Erythroblast (primary cell): Measurements from ENCODE around the gene OR14J1.

ENCODE experiments used
- GATA1 ChIP-seq: IDR thresholded peaks from 2 replicates; pipeline ENCODE4 v1.6.1; 2011; ENCODE audit warnings: low read depth, mild to moderate bottlenecking, control low read depth, low read length, moderate library complexity
- POLR2A ChIP-seq: IDR thresholded peaks from 2 replicates; pipeline ENCODE4 v1.6.1; 2011; ENCODE audit warnings: mild to moderate bottlenecking, low read length

GRCh38 chr6:29295181-29295585, 6.3 kb upstream of the OR14J1 start:
- TF ChIP-seq POLR2A (no peak), GATA1 (no peak)
